GM12892 (cell line): ENCODE results near the gene CTSK.

ENCODE experiments used
- POLR2A ChIP-seq: IDR thresholded peaks from 2 replicates; pipeline ENCODE4 v1.6.1; 2011; ENCODE audit warnings: low read depth, low read length, control low read depth
- POLR2AphosphoS5 ChIP-seq: IDR thresholded peaks from 2 replicates; pipeline ENCODE4 v1.6.1; 2011; ENCODE audit warnings: low read depth, low read length, control low read depth

- TF ChIP-seq POLR2A (no peak), POLR2AphosphoS5 (no peak)
Observed at GRCh38 chr1:150798525-150798924, 9.5 kb downstream of the CTSK start.
